IMR-90 (cell line): Measurements from ENCODE around the gene MUCL3. TPM values are rescaled to one million over a fixed set of nuclear protein-coding genes. Genes with fewer than 3 reads are reported as not detected.

ENCODE experiments used
- ATAC-seq: fragments of 200-7000 bp; cut with Tn5 transposase; 2 replicates; pipeline ENCODE4 v1.9.1; 2020; ENCODE audit warnings: low read depth, mild to moderate bottlenecking, moderate library complexity
- BruUV-seq: library from RNA; stranded (reverse); fragments of 400-500 nt; replicated peaks from 2 replicates; lab custom pipeline; 2021; lab: Mats Ljungman, UMichigan
- CTCF ChIA-PET: fragments of 300-600 bp; formaldehyde crosslinking; extraction: SDS; loops from one replicate; lab custom pipeline; 2021; ENCODE audit warnings: antibody characterized with exemption; lab: Yijun Ruan, JAX
- POLR2A ChIA-PET: fragments of 300-600 bp; sonication (Branson Sonifier 250); formaldehyde crosslinking; loops from one replicate; lab custom pipeline; 2022; ENCODE audit warnings: antibody characterized with exemption; ENCODE audit not compliant: unreplicated experiment; lab: Charles Lee
- DNase-seq: peaks from one replicate; pipeline ENCODE4 v3.0.0; 2013
- H2AFZ ChIP-seq: replicated peaks from 2 replicates; pipeline ENCODE3; 2013; ENCODE audit warnings: low read length, mild to moderate bottlenecking; ENCODE audit not compliant: poor library complexity
- H2AK5ac ChIP-seq: 2 replicates; pipeline ENCODE4 v1.6.1; 2013; ENCODE audit warnings: low read depth, low read length, inconsistent platforms
- H2AK9ac ChIP-seq: replicated peaks from 2 replicates; pipeline ENCODE3; 2013; ENCODE audit warnings: mild to moderate bottlenecking, low read depth, low read length, moderate library complexity; ENCODE audit not compliant: poor library complexity
- H2BK120ac ChIP-seq: 2 replicates; pipeline ENCODE4 v1.6.1; 2013; ENCODE audit warnings: low read depth, low read length, inconsistent platforms
- H2BK15ac ChIP-seq: 3 replicates; pipeline ENCODE4 v1.6.1; 2013; ENCODE audit warnings: low read depth, low read length, inconsistent platforms
- H2BK20ac ChIP-seq: 2 replicates; pipeline ENCODE4 v1.6.1; 2013; ENCODE audit warnings: low read depth, mild to moderate bottlenecking, inconsistent platforms, low read length, moderate library complexity
- H2BK5ac ChIP-seq: 2 replicates; pipeline ENCODE4 v1.6.1; 2013; ENCODE audit warnings: mild to moderate bottlenecking, low read depth, low read length, inconsistent platforms; ENCODE audit not compliant: poor library complexity, severe bottlenecking
- H3K14ac ChIP-seq: replicated peaks from 2 replicates; pipeline ENCODE4 v1.6.1; 2013; ENCODE audit warnings: low read depth, low read length, inconsistent platforms
- H3K18ac ChIP-seq: 2 replicates; pipeline ENCODE4 v1.6.1; 2013; ENCODE audit warnings: low read depth, low read length, control low read depth
- H3K23ac ChIP-seq: 2 replicates; pipeline ENCODE4 v1.6.1; 2013; ENCODE audit warnings: low read depth, low read length, inconsistent platforms
- H3K27ac ChIP-seq: 2 replicates; pipeline ENCODE4 v1.5.1; 2013; ENCODE audit warnings: mild to moderate bottlenecking, control low read depth, low read length; ENCODE audit not compliant: insufficient read depth
- H3K27me3 ChIP-seq: 2 replicates; pipeline ENCODE4 v1.6.1; 2013; ENCODE audit warnings: low read length; ENCODE audit not compliant: control insufficient read depth, insufficient read depth
- H3K36me3 ChIP-seq: 2 replicates; pipeline ENCODE4 v1.6.1; 2013; ENCODE audit warnings: low read length, mixed read lengths; ENCODE audit not compliant: control insufficient read depth, insufficient read depth
- H3K4ac ChIP-seq: 2 replicates; pipeline ENCODE4 v1.6.1; 2013; ENCODE audit warnings: low read depth, low read length, inconsistent platforms
- H3K4me1 ChIP-seq: 2 replicates; pipeline ENCODE4 v1.6.1; 2013; ENCODE audit warnings: low read length, mixed read lengths; ENCODE audit not compliant: control insufficient read depth, insufficient read depth
- H3K4me2 ChIP-seq: 2 replicates; pipeline ENCODE4 v1.6.1; 2013; ENCODE audit warnings: low read depth, mild to moderate bottlenecking, control low read depth, low read length, moderate library complexity
- H3K4me3 ChIP-seq: 2 replicates; pipeline ENCODE4 v1.5.1; 2013; ENCODE audit warnings: low read depth, mild to moderate bottlenecking, control low read depth, low read length, moderate library complexity; ENCODE audit not compliant: insufficient read depth
- H3K56ac ChIP-seq: 2 replicates; pipeline ENCODE4 v1.6.1; 2013; ENCODE audit warnings: low read length, inconsistent platforms; ENCODE audit not compliant: insufficient read depth; ENCODE audit errors: extremely low read depth
- H3K79me1 ChIP-seq, 2 experiments: 2 replicates each; pipeline ENCODE4 v1.6.1; 2013; ENCODE audit warnings: low read length in 2 of 2, inconsistent platforms in 1 of 2, low read depth in 1 of 2
- H3K9ac ChIP-seq: 2 replicates; pipeline ENCODE4 v1.6.1; 2013; ENCODE audit warnings: low read depth, low read length, control low read depth
- H3K9me1 ChIP-seq: 2 replicates; pipeline ENCODE4 v1.6.1; 2013; ENCODE audit warnings: low read length, inconsistent platforms; ENCODE audit not compliant: insufficient read depth
- H3K9me3 ChIP-seq: 2 replicates; pipeline ENCODE4 v1.6.1; 2013; ENCODE audit warnings: low read length; ENCODE audit not compliant: control insufficient read depth, insufficient read depth
- H4K20me1 ChIP-seq: 2 replicates; pipeline ENCODE4 v1.6.1; 2013; ENCODE audit warnings: low read length, inconsistent platforms; ENCODE audit not compliant: insufficient read depth
- H4K5ac ChIP-seq: 2 replicates; pipeline ENCODE4 v1.6.1; 2013; ENCODE audit warnings: mild to moderate bottlenecking, low read depth, low read length, control low read depth
- H4K8ac ChIP-seq, 2 experiments: 2 replicates each; pipeline ENCODE4 v1.6.1; 2013; ENCODE audit warnings: low read depth in 2 of 2, low read length in 2 of 2, control low read depth in 1 of 2, inconsistent platforms in 1 of 2
- H4K91ac ChIP-seq: 2 replicates; pipeline ENCODE4 v1.6.1; 2013; ENCODE audit warnings: low read depth, low read length, inconsistent platforms; ENCODE audit not compliant: insufficient read depth
- BHLHE40 ChIP-seq: fragments of 150-350 bp; IDR thresholded peaks from 2 replicates; pipeline ENCODE4 v1.6.1; 2016; ENCODE audit warnings: mild to moderate bottlenecking, low read depth, low read length
- CEBPB ChIP-seq: IDR thresholded peaks from 2 replicates; pipeline ENCODE4 v1.6.1; 2012; ENCODE audit warnings: low read depth, low read length, improper control_type of control experiment
- CHD1 ChIP-seq: IDR thresholded peaks from 2 replicates; pipeline ENCODE4 v1.6.1; 2012; ENCODE audit warnings: low read depth, low read length, improper control_type of control experiment
- ELK1 ChIP-seq: fragments of 150-350 bp; IDR thresholded peaks from 2 replicates; pipeline ENCODE4 v1.6.1; 2016; ENCODE audit warnings: low read depth, mild to moderate bottlenecking, low read length, moderate library complexity, borderline replicate concordance
- FOS ChIP-seq: fragments of 150-350 bp; IDR thresholded peaks from 2 replicates; pipeline ENCODE4 v1.6.1; 2016; ENCODE audit warnings: low read depth, low read length
- MAFK ChIP-seq: IDR thresholded peaks from 2 replicates; pipeline ENCODE4 v1.6.1; 2012; ENCODE audit warnings: low read depth, low read length, improper control_type of control experiment
- MAZ ChIP-seq: IDR thresholded peaks from 2 replicates; pipeline ENCODE4 v1.6.1; 2012; ENCODE audit warnings: low read depth, mild to moderate bottlenecking, low read length, improper control_type of control experiment, moderate library complexity, borderline replicate concordance
- MXI1 ChIP-seq: IDR thresholded peaks from 2 replicates; pipeline ENCODE4 v1.6.1; 2012; ENCODE audit warnings: low read depth, mild to moderate bottlenecking, low read length, moderate library complexity, borderline replicate concordance
- NFE2L2 ChIP-seq: fragments of 150-350 bp; IDR thresholded peaks from 2 replicates; pipeline ENCODE4 v1.6.1; 2016; ENCODE audit warnings: low read depth, mild to moderate bottlenecking, low read length
- POLR2A ChIP-seq: IDR thresholded peaks from 2 replicates; pipeline ENCODE4 v1.6.1; 2012; ENCODE audit warnings: mild to moderate bottlenecking, low read depth, low read length
- RAD21 ChIP-seq: IDR thresholded peaks from 2 replicates; pipeline ENCODE4 v1.6.1; 2012; ENCODE audit warnings: low read length, improper control_type of control experiment
- RCOR1 ChIP-seq: IDR thresholded peaks from 2 replicates; pipeline ENCODE4 v1.6.1; 2012; ENCODE audit warnings: mild to moderate bottlenecking, low read length, improper control_type of control experiment; ENCODE audit not compliant: insufficient replicate concordance
- RFX5 ChIP-seq: IDR thresholded peaks from 2 replicates; pipeline ENCODE4 v1.8.0; 2012; ENCODE audit warnings: low read depth, mild to moderate bottlenecking, low read length, moderate library complexity
- SMC3 ChIP-seq: fragments of 150-350 bp; IDR thresholded peaks from 2 replicates; pipeline ENCODE4 v1.6.1; 2016; ENCODE audit warnings: low read depth, mild to moderate bottlenecking, antibody characterized with exemption, low read length, moderate library complexity
- USF2 ChIP-seq: fragments of 150-350 bp; IDR thresholded peaks from 2 replicates; pipeline ENCODE4 v1.6.1; 2017; ENCODE audit warnings: mild to moderate bottlenecking, antibody characterized with exemption, low read length, low read depth
- WGBS, 2 experiments: methylation state at CpG; one replicate each; pipeline versions ENCODE4 v1.1.5 to v1.1.7; 2013; ENCODE audit warnings: missing lambda C conversion rate in 2 of 2; ENCODE audit not compliant: insufficient read length in 1 of 2; ENCODE audit errors: extremely low coverage in 2 of 2; 5-methylcytosine and 5-hydroxymethylcytosine counted together
- dilution Hi-C: fragments of 300-500 bp; cut with HindIII; formaldehyde crosslinking; loops from one replicate; pipeline ENCODE4 v1.14.3; 2018; ENCODE audit warnings: low sequenced_read_pairs; ENCODE audit not compliant: unreplicated experiment
- in situ Hi-C: fragments of 300-500 bp; cut with MboI; formaldehyde crosslinking; loops from 3 replicates; pipeline ENCODE4 v1.14.3; 2019; ENCODE audit warnings: low sequenced_read_pairs, inconsistent platforms, mixed read lengths
- intact Hi-C: fragments of 100-400 bp; cut with micrococcal nuclease; formaldehyde crosslinking; loops from 2 replicates; pipeline ENCODE4 v1.10.0; 2022
- polyA plus RNA-seq, 3 experiments: library from polyadenylated mRNA; depleted of rRNA; stranded (reverse); fragments of >200 nt; gene quantifications; 2 replicates each; pipeline ENCODE4 v1.2.3, GENCODE V29; 2012; ENCODE audit warnings: low replicate concordance in 1 of 3
- total RNA-seq: library from RNA; depleted of rRNA; stranded (reverse); fragments of >200 nt; gene quantifications from 2 replicates; pipeline ENCODE4 v1.2.3, GENCODE V29; 2012
- TF ChIP-seq, protein P1 (sequence below): conservative IDR thresholded peaks from 2 replicates; pipeline ENCODE4 v1.5.1; 2012; ENCODE audit warnings: mild to moderate bottlenecking, low read depth, low read length, improper control_type of control experiment

The MUCL3 gene
- total and polyA plus RNA-seq, 2 of the 4 experiments (the other 2 are of a cell fraction) = not detected

DNA sequence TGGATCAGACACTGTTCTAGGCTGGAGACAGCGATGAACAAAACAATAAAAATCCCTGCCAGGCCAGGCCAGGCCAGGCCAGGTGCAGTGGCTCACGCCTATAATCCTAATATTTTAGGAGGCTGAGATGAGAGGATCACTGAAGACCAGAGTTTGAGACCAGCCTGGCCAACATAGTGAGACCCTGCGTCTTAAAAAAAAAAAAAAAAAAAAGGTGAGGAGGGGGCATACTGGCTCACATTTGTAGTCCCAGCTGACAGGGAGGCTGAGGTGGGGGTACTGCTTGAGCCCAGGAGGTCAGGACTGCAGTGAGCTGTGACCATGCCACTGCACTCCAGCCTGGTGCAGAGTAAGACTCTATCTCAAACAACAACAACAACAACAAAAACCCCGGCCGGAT lies 4.5 kb downstream of the MUCL3 start:
- Histone ChIP-seq H2BK5ac (no peak overlapping the region), H2AK9ac (no peak overlapping the region), H3K4ac (no peak overlapping the region), H3K9ac (no peak overlapping the region), H4K20me1 (no peaks in the 10 kb centered on the region), H2AK5ac (no peak overlapping the region), H2BK120ac (no peak overlapping the region), H2AFZ (no peak overlapping the region), H3K27ac (no peak overlapping the region), H2BK15ac (no peak overlapping the region), H3K14ac (no peak overlapping the region), H3K4me2 (no peak overlapping the region), H3K9me1 (peaks cover 10% of the 10 kb centered on the region), H3K4me1 (peaks cover 1% of the 10 kb centered on the region; the same call in 1 of the 2 replicates), H4K5ac (no peak overlapping the region), H3K4me3 (no peak overlapping the region), H3K36me3 (no peaks in the 10 kb centered on the region), H4K91ac (no peak overlapping the region), H3K56ac (no peak overlapping the region), H3K9me3 (peaks cover 2% of the 10 kb centered on the region; the same call in 1 of the 2 replicates), H3K79me1 (no peaks in the 10 kb centered on the region), H3K23ac (no peak overlapping the region), H3K27me3 (peaks cover 45% of the 10 kb centered on the region), H2BK20ac (no peak overlapping the region), H4K8ac (no peak overlapping the region), H3K18ac (no peak overlapping the region)
- ChIA-PET POLR2A (no interaction called here), CTCF (no interaction called here)
- DNase-seq (no peak), ATAC-seq (no peak)
- dilution Hi-C loops = no loop called here
- WGBS, 2 experiments = no CpG with 5 or more reads among the region's 5 CpGs
- in situ Hi-C loops = no loop called here
- TF ChIP-seq ELK1 (no peak), FOS (no peak), USF2 (no peak), BHLHE40 (no peak), RFX5 (no peak), CEBPB (no peak), MAZ (no peak), CHD1 (no peak), RCOR1 (no peak), SMC3 (no peak), NFE2L2 (no peak), POLR2A (no peak), MXI1 (no peak), MAFK (no peak), RAD21 (no peak)
- TF ChIP-seq, protein P1, sequence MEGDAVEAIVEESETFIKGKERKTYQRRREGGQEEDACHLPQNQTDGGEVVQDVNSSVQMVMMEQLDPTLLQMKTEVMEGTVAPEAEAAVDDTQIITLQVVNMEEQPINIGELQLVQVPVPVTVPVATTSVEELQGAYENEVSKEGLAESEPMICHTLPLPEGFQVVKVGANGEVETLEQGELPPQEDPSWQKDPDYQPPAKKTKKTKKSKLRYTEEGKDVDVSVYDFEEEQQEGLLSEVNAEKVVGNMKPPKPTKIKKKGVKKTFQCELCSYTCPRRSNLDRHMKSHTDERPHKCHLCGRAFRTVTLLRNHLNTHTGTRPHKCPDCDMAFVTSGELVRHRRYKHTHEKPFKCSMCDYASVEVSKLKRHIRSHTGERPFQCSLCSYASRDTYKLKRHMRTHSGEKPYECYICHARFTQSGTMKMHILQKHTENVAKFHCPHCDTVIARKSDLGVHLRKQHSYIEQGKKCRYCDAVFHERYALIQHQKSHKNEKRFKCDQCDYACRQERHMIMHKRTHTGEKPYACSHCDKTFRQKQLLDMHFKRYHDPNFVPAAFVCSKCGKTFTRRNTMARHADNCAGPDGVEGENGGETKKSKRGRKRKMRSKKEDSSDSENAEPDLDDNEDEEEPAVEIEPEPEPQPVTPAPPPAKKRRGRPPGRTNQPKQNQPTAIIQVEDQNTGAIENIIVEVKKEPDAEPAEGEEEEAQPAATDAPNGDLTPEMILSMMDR = no peak
- no TSS peak for BruUV-seq
- intact Hi-C loops = no loop called here
